ENCODE measurements around the gene CD36. TPM values are rescaled to one million over a fixed set of nuclear protein-coding genes. Genes with fewer than 3 reads are reported as not detected.

CD36 gene
- total RNA-seq, 1 experiment from 2014 or later, result 0.28 TPM

DNA sequence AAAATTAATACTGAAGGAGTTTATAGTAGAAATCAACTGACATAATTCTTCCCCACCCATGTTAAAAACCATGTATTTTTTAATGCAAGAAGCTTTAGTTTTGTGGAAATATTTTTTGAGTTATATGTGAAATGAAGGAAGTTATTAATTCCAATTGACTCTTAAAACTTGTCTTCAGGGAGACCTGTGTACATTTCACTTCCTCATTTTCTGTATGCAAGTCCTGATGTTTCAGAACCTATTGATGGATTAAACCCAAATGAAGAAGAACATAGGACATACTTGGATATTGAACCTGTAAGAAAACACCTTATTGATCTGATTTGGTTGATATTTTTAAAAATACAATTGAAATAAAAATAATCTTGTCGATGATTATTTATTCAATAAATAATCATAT lies 33.3 kb downstream of the CD36 start:
- no peak overlapping the region for H2AFZ ChIP-seq (ENCODE audit: low read length)

More for the DNA sequence above, 33.3 kb downstream of the CD36 start:
- no peak overlapping the region for H3K27ac Mint-ChIP-seq
- no peaks in the 10 kb centered on the region for H3K4me1 ChIP-seq (ENCODE audit: insufficient read depth, low read length)
- no peak overlapping the region for H2BK12ac ChIP-seq (ENCODE audit: insufficient read length, low read depth, low read length)
- no peaks in the 10 kb centered on the region for H3K36me3 Mint-ChIP-seq (ENCODE audit: insufficient read depth in 1 of 3, low read depth in 3 of 3)
- no peaks in the 10 kb centered on the region for H3K4me1 Mint-ChIP-seq
- H3K4me2 ChIP-seq (ENCODE audit: insufficient read depth, insufficient read length, low read length), result no peak overlapping the region
- TF ChIP-seq, protein P1, sequence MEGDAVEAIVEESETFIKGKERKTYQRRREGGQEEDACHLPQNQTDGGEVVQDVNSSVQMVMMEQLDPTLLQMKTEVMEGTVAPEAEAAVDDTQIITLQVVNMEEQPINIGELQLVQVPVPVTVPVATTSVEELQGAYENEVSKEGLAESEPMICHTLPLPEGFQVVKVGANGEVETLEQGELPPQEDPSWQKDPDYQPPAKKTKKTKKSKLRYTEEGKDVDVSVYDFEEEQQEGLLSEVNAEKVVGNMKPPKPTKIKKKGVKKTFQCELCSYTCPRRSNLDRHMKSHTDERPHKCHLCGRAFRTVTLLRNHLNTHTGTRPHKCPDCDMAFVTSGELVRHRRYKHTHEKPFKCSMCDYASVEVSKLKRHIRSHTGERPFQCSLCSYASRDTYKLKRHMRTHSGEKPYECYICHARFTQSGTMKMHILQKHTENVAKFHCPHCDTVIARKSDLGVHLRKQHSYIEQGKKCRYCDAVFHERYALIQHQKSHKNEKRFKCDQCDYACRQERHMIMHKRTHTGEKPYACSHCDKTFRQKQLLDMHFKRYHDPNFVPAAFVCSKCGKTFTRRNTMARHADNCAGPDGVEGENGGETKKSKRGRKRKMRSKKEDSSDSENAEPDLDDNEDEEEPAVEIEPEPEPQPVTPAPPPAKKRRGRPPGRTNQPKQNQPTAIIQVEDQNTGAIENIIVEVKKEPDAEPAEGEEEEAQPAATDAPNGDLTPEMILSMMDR (conservative IDR thresholded peaks at IDR 0.05), result no peak
- no peak overlapping the region for H4K8ac ChIP-seq (replicated peaks; ENCODE audit: insufficient read length, low read depth, low read length)
- no peak overlapping the region for H3K18ac ChIP-seq (ENCODE audit: insufficient read length, low read depth, low read length)
- H2BK120ac ChIP-seq (ENCODE audit: low read depth, low read length, poor library complexity, severe bottlenecking), result no peak overlapping the region
- H3K9ac ChIP-seq (ENCODE audit: extremely low read depth, insufficient read length, low read length), result no peak overlapping the region
- no peak overlapping the region for H2AK5ac ChIP-seq (ENCODE audit: insufficient read length, low read length)
- no peaks in the 10 kb centered on the region for H3K23me2 ChIP-seq (ENCODE audit: insufficient read length, low read depth, low read length, poor library complexity, severe bottlenecking)
- H3K4me3 Mint-ChIP-seq, result no peak overlapping the region
- no peak overlapping the region for H4K5ac ChIP-seq (ENCODE audit: insufficient read length, low read depth, low read length)
- no peaks in the 10 kb centered on the region for H3K9me3 Mint-ChIP-seq
- no peaks in the 10 kb centered on the region for H3K9me3 ChIP-seq (ENCODE audit: control insufficient read depth, low read depth, low read length)
- H2BK15ac ChIP-seq (ENCODE audit: low read depth, low read length), result no peak overlapping the region
- no peak overlapping the region for H2BK20ac ChIP-seq (ENCODE audit: low read depth, low read length, poor library complexity, severe bottlenecking)
- H4K91ac ChIP-seq (ENCODE audit: insufficient read length, low read depth, low read length), result no peak overlapping the region
- H4K20me1 ChIP-seq (ENCODE audit: control insufficient read depth, insufficient read depth, insufficient read length), result no peaks in the 10 kb centered on the region
- no peak overlapping the region for H3K14ac ChIP-seq (ENCODE audit: insufficient read depth, low read length)
- H3T11ph ChIP-seq (ENCODE audit: low read length), result no peak overlapping the region
- no peak for DNase-seq
- WGBS (ENCODE audit: extremely low coverage, insufficient read length, low lambda C conversion rate), result no CpG with 5 or more reads among the region's 1 CpG
- H3K79me1 ChIP-seq (ENCODE audit: insufficient read depth, low read depth, low read length, poor library complexity, severe bottlenecking), result no peaks in the 10 kb centered on the region
- H3K56ac ChIP-seq (ENCODE audit: insufficient read length, low read depth, low read length), result no peak overlapping the region
- no peak overlapping the region for H3K23ac ChIP-seq (ENCODE audit: insufficient read length, low read depth, low read length)
- H3K27ac ChIP-seq (ENCODE audit: insufficient read length, low read depth, low read length), result no peak overlapping the region
- H3K4ac ChIP-seq (ENCODE audit: low read depth, low read length), result no peak overlapping the region
- no peaks in the 10 kb centered on the region for H3K27me3 Mint-ChIP-seq (ENCODE audit: low read depth)
- no peaks in the 10 kb centered on the region for H3K79me2 ChIP-seq (ENCODE audit: insufficient read depth, low read length)
- no peaks in the 10 kb centered on the region for H3K27me3 ChIP-seq (ENCODE audit: insufficient read depth, low read length)
- no peak overlapping the region for H2BK5ac ChIP-seq (ENCODE audit: insufficient read length, low read length)

Measured in H9 (cell line).